ENCODE measurements around the gene GNPTG.

DNA sequence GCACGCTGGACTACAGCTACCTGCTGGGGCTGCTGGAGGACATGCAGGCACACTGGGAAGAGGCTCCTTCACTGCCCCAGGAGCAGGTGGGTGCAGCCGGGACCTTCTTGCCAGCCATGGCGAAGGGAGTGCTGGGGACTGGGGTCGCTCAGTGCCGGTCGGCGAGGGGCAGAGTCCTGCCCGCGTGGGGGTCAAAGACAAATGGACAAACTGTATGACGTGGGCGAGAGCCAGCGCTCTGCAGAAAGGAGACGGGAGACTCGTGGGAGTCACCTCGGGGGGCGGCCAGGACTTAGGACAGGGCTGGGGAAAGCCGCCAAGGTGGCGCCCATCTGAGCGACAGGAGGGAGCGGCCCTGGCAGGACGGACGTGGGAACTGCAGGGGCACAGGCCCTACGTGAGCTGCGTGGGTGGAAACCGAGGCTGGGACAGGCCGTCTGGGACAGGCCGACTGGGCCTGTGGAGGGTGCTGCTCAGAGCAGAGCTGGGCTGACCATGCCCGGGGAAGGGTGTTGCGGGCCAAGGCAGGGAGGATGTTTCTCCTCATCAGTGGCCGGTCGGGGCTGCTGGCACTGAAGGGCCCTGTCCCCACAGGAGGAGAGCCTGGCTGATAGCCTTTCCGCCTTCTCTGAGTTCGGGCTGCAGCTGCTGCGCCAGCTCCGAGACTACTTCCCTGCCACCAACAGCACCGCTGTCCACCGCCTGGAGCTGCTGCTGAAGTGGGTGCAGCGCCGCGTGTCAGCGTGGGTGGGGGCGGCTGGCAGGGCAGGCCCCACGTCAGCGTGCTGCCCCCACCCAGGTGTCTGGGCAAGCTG lies 8.1 kb upstream of the GNPTG start:
- TF ChIP-seq, protein P1, sequence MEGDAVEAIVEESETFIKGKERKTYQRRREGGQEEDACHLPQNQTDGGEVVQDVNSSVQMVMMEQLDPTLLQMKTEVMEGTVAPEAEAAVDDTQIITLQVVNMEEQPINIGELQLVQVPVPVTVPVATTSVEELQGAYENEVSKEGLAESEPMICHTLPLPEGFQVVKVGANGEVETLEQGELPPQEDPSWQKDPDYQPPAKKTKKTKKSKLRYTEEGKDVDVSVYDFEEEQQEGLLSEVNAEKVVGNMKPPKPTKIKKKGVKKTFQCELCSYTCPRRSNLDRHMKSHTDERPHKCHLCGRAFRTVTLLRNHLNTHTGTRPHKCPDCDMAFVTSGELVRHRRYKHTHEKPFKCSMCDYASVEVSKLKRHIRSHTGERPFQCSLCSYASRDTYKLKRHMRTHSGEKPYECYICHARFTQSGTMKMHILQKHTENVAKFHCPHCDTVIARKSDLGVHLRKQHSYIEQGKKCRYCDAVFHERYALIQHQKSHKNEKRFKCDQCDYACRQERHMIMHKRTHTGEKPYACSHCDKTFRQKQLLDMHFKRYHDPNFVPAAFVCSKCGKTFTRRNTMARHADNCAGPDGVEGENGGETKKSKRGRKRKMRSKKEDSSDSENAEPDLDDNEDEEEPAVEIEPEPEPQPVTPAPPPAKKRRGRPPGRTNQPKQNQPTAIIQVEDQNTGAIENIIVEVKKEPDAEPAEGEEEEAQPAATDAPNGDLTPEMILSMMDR (IDR thresholded peaks at IDR 0.05; ENCODE audit: low read depth, low read length), result no peak
- no peak for TF ChIP-seq POLR2A (IDR thresholded peaks at IDR 0.05; ENCODE audit: extremely low read depth, insufficient read length)
